Hepatocyte (in vitro differentiated cells): Measurements from ENCODE around the gene AP1G1.

Experiments used
- EZH2 ChIP-seq: fragments of 200-600 bp; sonication (generic); IDR thresholded peaks from 2 replicates; pipeline ENCODE4 v1.6.1; 2016; ENCODE audit warnings: antibody characterized with exemption, mild to moderate bottlenecking, borderline replicate concordance
- EZH2phosphoT487 ChIP-seq: fragments of 200-600 bp; sonication (generic); IDR thresholded peaks from one replicate; pipeline ENCODE4 v1.6.1; 2018; ENCODE audit warnings: antibody characterized with exemption, mild to moderate bottlenecking, low read depth, moderate library complexity; ENCODE audit not compliant: unreplicated experiment, severe bottlenecking
- TF ChIP-seq, protein P1 (sequence below): fragments of 200-600 bp; sonication (generic); IDR thresholded peaks from 2 replicates; pipeline ENCODE4 v1.5.1; 2016; ENCODE audit warnings: antibody characterized with exemption, mild to moderate bottlenecking; ENCODE audit not compliant: poor library complexity

DNA sequence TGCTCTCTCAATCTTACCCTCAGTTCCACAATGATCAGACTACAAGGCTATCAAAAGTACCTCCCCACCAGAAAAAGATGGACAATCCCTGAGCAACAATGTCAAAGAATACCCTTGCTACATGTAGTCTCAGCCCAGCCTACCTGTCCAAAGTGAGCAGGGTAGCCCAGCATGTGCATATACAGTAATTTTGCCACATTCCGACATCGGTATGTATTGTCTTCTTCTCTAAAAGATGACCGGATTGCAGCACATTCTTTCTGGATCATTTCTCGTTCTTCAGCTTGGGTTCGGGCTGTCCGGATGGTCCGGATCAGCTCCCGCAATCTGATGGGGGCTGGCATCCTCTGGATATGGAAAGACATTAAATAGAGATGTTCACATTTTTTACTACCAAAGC lies 19.5 kb downstream of the AP1G1 start:
- TF ChIP-seq, protein P1, sequence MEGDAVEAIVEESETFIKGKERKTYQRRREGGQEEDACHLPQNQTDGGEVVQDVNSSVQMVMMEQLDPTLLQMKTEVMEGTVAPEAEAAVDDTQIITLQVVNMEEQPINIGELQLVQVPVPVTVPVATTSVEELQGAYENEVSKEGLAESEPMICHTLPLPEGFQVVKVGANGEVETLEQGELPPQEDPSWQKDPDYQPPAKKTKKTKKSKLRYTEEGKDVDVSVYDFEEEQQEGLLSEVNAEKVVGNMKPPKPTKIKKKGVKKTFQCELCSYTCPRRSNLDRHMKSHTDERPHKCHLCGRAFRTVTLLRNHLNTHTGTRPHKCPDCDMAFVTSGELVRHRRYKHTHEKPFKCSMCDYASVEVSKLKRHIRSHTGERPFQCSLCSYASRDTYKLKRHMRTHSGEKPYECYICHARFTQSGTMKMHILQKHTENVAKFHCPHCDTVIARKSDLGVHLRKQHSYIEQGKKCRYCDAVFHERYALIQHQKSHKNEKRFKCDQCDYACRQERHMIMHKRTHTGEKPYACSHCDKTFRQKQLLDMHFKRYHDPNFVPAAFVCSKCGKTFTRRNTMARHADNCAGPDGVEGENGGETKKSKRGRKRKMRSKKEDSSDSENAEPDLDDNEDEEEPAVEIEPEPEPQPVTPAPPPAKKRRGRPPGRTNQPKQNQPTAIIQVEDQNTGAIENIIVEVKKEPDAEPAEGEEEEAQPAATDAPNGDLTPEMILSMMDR, result no peak
- TF ChIP-seq EZH2, result no peak
- TF ChIP-seq EZH2phosphoT487, result no peak
